Measurements from ENCODE around the gene TLX1. TPM values are rescaled to one million over a fixed set of nuclear protein-coding genes. Genes with fewer than 3 reads are reported as not detected.

The TLX1 gene
- total RNA-seq (2014; rRNA removed) (not detected in 2 replicates), Bru-seq, nascent RNA (not detected), BruChase-seq, experiment 1, labeled RNA remaining after a 6-hour chase (not detected), BruChase-seq, experiment 2, labeled RNA remaining after a 2-hour chase (not detected)
- long read RNA-seq: 0 reads

GRCh38 chr10:101130984-101131961, at the start of gene TLX1:
Gene TLX1, plus strand, starts transcription at chr10:101131300. Its CDS starts 242 bp downstream, at chr10:101131542.
- Histone ChIP-seq H3K9me3 (ENCODE audit: low read length) (no peaks in the 10 kb centered on the region), H3K4me2 (ENCODE audit: low read length) (no peak within 1 kb of the TSS), H3F3A (ENCODE audit: low read length, unreplicated experiment) (no peaks in the 10 kb centered on the region), H3K9ac (ENCODE audit: low read length) (no peak within 1 kb of the TSS), H3K27ac (ENCODE audit: low read length) (no peak within 1 kb of the TSS), H3K27me3 (ENCODE audit: low read length) (peaks cover 12% of the 10 kb centered on the region), H3K9me2 (replicated peaks; ENCODE audit: low read length) (no peaks in the 10 kb centered on the region), H3K36me3 (ENCODE audit: low read depth, low read length) (no peaks in the 10 kb centered on the region), H3K4me3 (ENCODE audit: low read length) (no peak within 1 kb of the TSS), H2AFZ (ENCODE audit: low read length) (no peak within 1 kb of the TSS), H4K20me1 (ENCODE audit: low read length) (no peaks in the 10 kb centered on the region), H3K79me2 (ENCODE audit: low read length) (no peaks in the 10 kb centered on the region), H3K4me1 (ENCODE audit: insufficient read depth, low read length) (no peaks in the 10 kb centered on the region)
- ChIA-PET POLR2A (ENCODE audit: unreplicated experiment) (no interaction called here), CTCF (no interaction called here)
- intact Hi-C loops (cut with micrococcal nuclease): no loop called here
- no peak for DNase-seq
- no peak for ATAC-seq
- TF ChIP-seq EZH2 (IDR thresholded peaks at IDR 0.05; ENCODE audit: low read length, unreplicated experiment) (no peak), EZH2phosphoT487 (IDR thresholded peaks at IDR 0.05; ENCODE audit: borderline replicate concordance, low read length) (no peak), CTCF (conservative IDR thresholded peaks at IDR 0.05; ENCODE audit: low read depth, low read length) (no peak)
- BruUV-seq (replicated peaks): no TSS peak

GRCh38 chr10:101085846-101086245, 45.3 kb upstream of the TLX1 start:
- Histone ChIP-seq H3K9ac (ENCODE audit: low read length) (no peak overlapping the region), H3K4me3 (ENCODE audit: low read length) (no peak overlapping the region), H3K9me2 (replicated peaks; ENCODE audit: low read length) (no peaks in the 10 kb centered on the region), H3K79me2 (ENCODE audit: low read length) (no peaks in the 10 kb centered on the region), H4K20me1 (ENCODE audit: low read length) (no peaks in the 10 kb centered on the region), H3F3A (ENCODE audit: low read length, unreplicated experiment) (no peaks in the 10 kb centered on the region), H2AFZ (ENCODE audit: low read length) (no peak overlapping the region), H3K27ac (ENCODE audit: low read length) (no peak overlapping the region), H3K36me3 (ENCODE audit: low read depth, low read length) (no peaks in the 10 kb centered on the region), H3K4me1 (ENCODE audit: insufficient read depth, low read length) (peaks cover 21% of the 10 kb centered on the region), H3K27me3 (ENCODE audit: low read length) (no peaks in the 10 kb centered on the region), H3K9me3 (ENCODE audit: low read length) (no peaks in the 10 kb centered on the region), H3K4me2 (ENCODE audit: low read length) (no peak overlapping the region)
- no peak for TF ChIP-seq EZH2 (IDR thresholded peaks at IDR 0.05; ENCODE audit: low read length, unreplicated experiment)
- TF ChIP-seq EZH2phosphoT487 (IDR thresholded peaks at IDR 0.05; ENCODE audit: borderline replicate concordance, low read length): no peak
- TF ChIP-seq CTCF (conservative IDR thresholded peaks at IDR 0.05; ENCODE audit: low read depth, low read length): no peak
- intact Hi-C loops (cut with micrococcal nuclease): no loop called here
- ChIA-PET CTCF (no interaction called here), POLR2A (ENCODE audit: unreplicated experiment) (no interaction called here)
- DNase-seq: peak; percentile 40
- no peak for ATAC-seq
- no TSS peak for BruUV-seq (replicated peaks)

GRCh38 chr10:101087376-101087775, 43.7 kb upstream of the TLX1 start:
- Histone ChIP-seq H3K27ac (ENCODE audit: low read length) (no peak overlapping the region), H3K9me3 (ENCODE audit: low read length) (no peaks in the 10 kb centered on the region), H3K27me3 (ENCODE audit: low read length) (no peaks in the 10 kb centered on the region), H2AFZ (ENCODE audit: low read length) (no peak overlapping the region), H3F3A (ENCODE audit: low read length, unreplicated experiment) (peaks cover 6% of the 10 kb centered on the region), H3K79me2 (ENCODE audit: low read length) (no peaks in the 10 kb centered on the region), H3K36me3 (ENCODE audit: low read depth, low read length) (no peaks in the 10 kb centered on the region), H3K4me1 (ENCODE audit: insufficient read depth, low read length) (peaks cover 36% of the 10 kb centered on the region), H3K4me2 (ENCODE audit: low read length) (no peak overlapping the region), H3K9me2 (replicated peaks; ENCODE audit: low read length) (no peaks in the 10 kb centered on the region), H3K9ac (ENCODE audit: low read length) (no peak overlapping the region), H3K4me3 (ENCODE audit: low read length) (no peak overlapping the region), H4K20me1 (ENCODE audit: low read length) (no peaks in the 10 kb centered on the region)
- ATAC-seq (no peak), DNase-seq (no peak)
- TF ChIP-seq CTCF (conservative IDR thresholded peaks at IDR 0.05; ENCODE audit: low read depth, low read length) (no peak), EZH2 (IDR thresholded peaks at IDR 0.05; ENCODE audit: low read length, unreplicated experiment) (no peak), EZH2phosphoT487 (IDR thresholded peaks at IDR 0.05; ENCODE audit: borderline replicate concordance, low read length) (no peak)
- ChIA-PET POLR2A (ENCODE audit: unreplicated experiment) (no interaction called here), CTCF (no interaction called here)
- intact Hi-C loops (cut with micrococcal nuclease): no loop called here
- no TSS peak for BruUV-seq (replicated peaks)
